Measurements from ENCODE around the gene L1CAM.

The L1CAM gene

DNA sequence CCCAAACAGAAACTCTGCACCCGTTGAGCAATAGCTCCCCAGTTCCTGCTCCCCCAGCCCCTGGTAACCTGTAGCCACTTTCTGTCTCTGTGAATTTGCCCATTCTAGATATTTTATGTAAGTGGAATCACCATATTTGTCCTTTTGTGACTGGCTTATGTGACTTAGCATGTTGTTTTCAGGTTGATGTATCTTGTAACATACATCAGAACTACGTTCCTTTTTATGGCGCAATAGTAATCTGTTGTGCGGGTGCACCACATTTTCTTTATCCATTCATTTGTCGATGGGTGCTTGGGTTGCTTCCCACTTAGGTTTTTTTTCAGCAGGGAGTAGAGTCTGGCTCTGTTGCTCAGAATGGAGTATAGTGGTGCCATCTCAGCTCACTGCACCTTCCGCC lies 49.1 kb downstream of the L1CAM start:
- H3K4me3 ChIP-seq (ENCODE audit: low read depth, low read length), result no peak overlapping the region
- no peak for TF ChIP-seq CTCF (IDR thresholded peaks at IDR 0.05; ENCODE audit: low read depth, low read length, missing control alignments)
- DNase-seq (ENCODE audit: low read depth), result no peak

GRCh38 chrX:153832728-153833127 lies 53.2 kb downstream of the L1CAM start:
- H3K4me3 ChIP-seq (ENCODE audit: low read depth, low read length), result no peak overlapping the region
- DNase-seq (ENCODE audit: low read depth), result no peak
- TF ChIP-seq CTCF (IDR thresholded peaks at IDR 0.05; ENCODE audit: low read depth, low read length, missing control alignments), result no peak

DNA sequence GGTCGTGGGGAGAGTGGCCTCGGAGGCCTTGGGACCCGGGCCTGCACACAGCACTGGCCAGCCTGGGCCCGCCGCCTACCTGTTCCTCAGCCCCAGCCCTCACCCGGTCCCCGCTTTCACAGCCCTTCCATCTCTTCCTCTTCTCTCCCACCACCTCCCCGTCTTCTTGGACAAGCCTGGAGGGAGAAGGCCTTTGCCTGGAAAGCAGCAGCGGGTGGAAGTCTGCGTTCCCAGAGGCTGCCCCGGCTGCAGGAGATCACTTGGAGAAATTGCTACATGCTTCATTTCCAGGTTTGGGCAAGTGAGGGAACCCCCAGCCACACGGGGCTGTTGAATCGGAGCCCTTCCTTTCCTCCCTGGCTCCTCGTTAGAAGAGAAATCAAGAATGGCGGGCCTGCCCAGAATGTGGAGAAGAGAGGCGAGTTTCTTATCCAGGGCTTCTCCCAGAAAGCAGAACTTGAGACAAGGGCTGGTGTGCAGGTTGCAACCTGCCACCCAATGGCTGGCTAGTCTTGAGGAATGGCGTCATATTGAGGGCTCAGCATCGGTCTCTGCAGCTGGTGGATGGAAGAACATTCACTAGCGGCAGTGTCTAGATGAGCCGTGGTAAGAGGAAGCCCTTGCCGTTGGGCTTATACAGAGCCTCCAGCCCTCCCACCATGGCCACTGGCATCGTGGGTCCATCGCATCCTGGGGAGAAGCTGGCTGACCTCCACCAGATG lies 54.4 kb downstream of the L1CAM start:
- no peak for DNase-seq (ENCODE audit: low read depth)
- no peak for TF ChIP-seq CTCF (IDR thresholded peaks at IDR 0.05; ENCODE audit: low read depth, low read length, missing control alignments)
- no peak overlapping the region for H3K4me3 ChIP-seq (ENCODE audit: low read depth, low read length)

- no peak for TF ChIP-seq CTCF (IDR thresholded peaks at IDR 0.05; ENCODE audit: low read depth, low read length, missing control alignments)
- DNase-seq (ENCODE audit: low read depth), result no peak
- H3K4me3 ChIP-seq (ENCODE audit: low read depth, low read length), result no peak overlapping the region
These were observed 55.1 kb downstream of the L1CAM start for GRCh38 chrX:153830640-153831428.

DNA sequence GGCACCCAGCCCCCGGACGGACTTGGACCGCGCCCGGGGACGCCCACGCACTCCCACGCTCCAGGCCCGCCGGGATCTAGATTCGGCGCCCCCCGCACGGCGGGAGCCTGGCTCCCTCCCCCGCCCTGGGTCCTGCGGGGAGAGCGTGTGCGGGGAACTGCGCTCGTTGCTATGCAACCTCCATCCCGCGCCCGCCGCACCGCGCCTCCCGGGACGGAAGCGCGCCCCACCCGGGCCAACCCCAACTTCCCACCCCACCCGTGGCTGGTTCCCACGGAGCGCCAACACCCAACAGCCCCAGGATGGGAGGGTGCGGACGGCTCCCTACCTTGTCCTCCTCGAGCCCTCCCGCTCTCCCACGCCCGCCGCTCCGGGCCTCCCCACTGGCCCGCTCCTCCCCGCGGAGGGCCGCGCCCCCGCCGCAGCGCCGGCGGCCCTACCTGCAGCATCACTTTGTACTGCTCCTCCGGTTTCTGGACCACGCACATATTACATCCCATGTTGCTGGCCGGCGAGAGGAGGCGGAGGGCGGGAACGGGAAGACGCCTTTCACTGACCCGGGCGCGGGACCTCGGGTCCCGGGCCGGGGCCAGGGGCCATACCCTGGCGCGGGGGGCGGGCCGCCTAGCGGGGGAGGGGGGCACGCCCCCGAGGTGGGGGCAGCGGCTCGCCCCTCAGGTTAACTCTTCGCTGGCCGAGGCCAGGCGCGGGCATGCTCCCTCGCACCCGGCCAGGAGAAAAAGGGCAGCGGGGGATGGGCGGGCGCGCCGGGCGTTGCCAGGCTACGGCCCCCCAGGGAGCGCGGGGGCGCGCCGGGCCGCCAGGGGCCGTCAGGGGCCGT lies 56.0 kb downstream of the L1CAM start, which contains the start of gene PDZD4:
Gene PDZD4 (minus strand): TSS at position 746 of the 841 bp plus-strand sequence. CDS start 246 bp downstream, at position 500.
- H3K4me3 ChIP-seq (ENCODE audit: low read depth, low read length), result no peak within 1 kb of the TSS
- TF ChIP-seq CTCF (IDR thresholded peaks at IDR 0.05; ENCODE audit: low read depth, low read length, missing control alignments), result no peak
- DNase-seq (ENCODE audit: low read depth), result no peak

DNA sequence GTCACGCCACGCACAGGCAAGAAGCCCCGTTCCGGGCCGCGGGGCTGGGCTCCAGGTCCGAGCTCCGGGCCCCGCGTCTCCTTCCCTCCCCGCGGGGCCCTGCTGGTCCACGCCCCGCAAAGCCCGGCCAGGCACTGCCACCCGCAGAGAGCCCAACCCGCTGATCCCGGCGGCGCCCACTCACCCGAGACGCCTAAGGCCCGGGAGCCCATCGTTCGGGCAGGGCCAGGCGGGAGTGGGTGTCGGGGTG lies 56.5 kb downstream of the L1CAM start:
- no peak for DNase-seq (ENCODE audit: low read depth)
- no peak for TF ChIP-seq CTCF (IDR thresholded peaks at IDR 0.05; ENCODE audit: low read depth, low read length, missing control alignments)
- no peak overlapping the region for H3K4me3 ChIP-seq (ENCODE audit: low read depth, low read length)

All from GM12864 (cell line).